Ramos (cell line): ENCODE results near the gene SUPT6H.

Experiments
- in situ Hi-C: fragments of 300-500 bp; cut with MboI; formaldehyde crosslinking; loops from one replicate; pipeline ENCODE4 v1.14.3; 2022; ENCODE audit warnings: low sequenced_read_pairs; ENCODE audit not compliant: unreplicated experiment

SUPT6H gene

GRCh38 chr17:28661635-28662526 lies at the start of gene SUPT6H, which contains the start of gene SDF2:
TSS of gene SUPT6H (plus strand) at chr17:28662205. CDS start at chr17:28673402, 11,197 bp downstream.
TSS of gene SDF2 (minus strand) at chr17:28661906. CDS start at chr17:28661876, 30 bp downstream.
- in situ Hi-C loops, result no loop called here

GRCh38 chr17:28612531-28612930 lies 49.5 kb upstream of the SUPT6H start:
- in situ Hi-C loops, result loop anchor here (5.0 kb wide), 1 partner anchor 115 kb away; no protein-coding TSS in a partner anchor

GRCh38 chr17:28612936-28613872 lies 48.8 kb upstream of the SUPT6H start:
- in situ Hi-C loops, result loop anchor here (5.0 kb wide), 1 partner anchor 116 kb away; no protein-coding TSS in a partner anchor

GRCh38 chr17:28613931-28614381 lies 48.0 kb upstream of the SUPT6H start, which contains the start of gene RSKR:
TSS of gene RSKR (minus strand) at chr17:28614185. CDS start at chr17:28614161, 24 bp downstream.
- in situ Hi-C loops, result loop anchor here (5.0 kb wide), 1 partner anchor 117 kb away; no protein-coding TSS in a partner anchor

GRCh38 chr17:28615260-28615940 lies 46.6 kb upstream of the SUPT6H start:
- in situ Hi-C loops, result no loop called here

- in situ Hi-C loops, result no loop called here
These were observed 45.7 kb upstream of the SUPT6H start for GRCh38 chr17:28616281-28616680.

- in situ Hi-C loops, result no loop called here
These were observed 43.5 kb upstream of the SUPT6H start for GRCh38 chr17:28618464-28618863.

GRCh38 chr17:28620010-28620409 lies 42.0 kb upstream of the SUPT6H start:
- in situ Hi-C loops, result no loop called here

GRCh38 chr17:28622186-28622585 lies 39.8 kb upstream of the SUPT6H start:
- in situ Hi-C loops, result no loop called here

- in situ Hi-C loops, result no loop called here
These were observed 38.3 kb upstream of the SUPT6H start for GRCh38 chr17:28623696-28624095.

GRCh38 chr17:28624148-28624547 lies 37.9 kb upstream of the SUPT6H start:
- in situ Hi-C loops, result no loop called here

GRCh38 chr17:28626818-28627217 lies 35.2 kb upstream of the SUPT6H start:
- in situ Hi-C loops, result no loop called here

- in situ Hi-C loops, result no loop called here
These were observed 27.7 kb upstream of the SUPT6H start for GRCh38 chr17:28634206-28634865.

GRCh38 chr17:28635506-28635905 lies 26.5 kb upstream of the SUPT6H start:
- in situ Hi-C loops, result no loop called here

- in situ Hi-C loops, result no loop called here
These were observed 20.4 kb upstream of the SUPT6H start for GRCh38 chr17:28641579-28641978.

- in situ Hi-C loops, result no loop called here
These were observed 17.8 kb upstream of the SUPT6H start for GRCh38 chr17:28643983-28644786.

GRCh38 chr17:28644787-28645575 lies 17.0 kb upstream of the SUPT6H start, which contains the start of gene BLTP2:
TSS of gene BLTP2 (minus strand) at chr17:28645158. CDS start at chr17:28645056, 102 bp downstream.
- in situ Hi-C loops, result no loop called here

- in situ Hi-C loops, result no loop called here
These were observed 16.4 kb upstream of the SUPT6H start for GRCh38 chr17:28645576-28645939.
